Tibial artery (tissue), 4 donors: Measurements from ENCODE around the gene PRPF8.
"Not testable (repeated sequence)": the region's sequence is repeated elsewhere in the genome, so short reads cannot be mapped to it uniquely, and the experiment has no call there.

Experiments
- DNase-seq, 2 donors: peaks; one replicate each; pipeline ENCODE4 v3.0.0-alpha.2; 2019
- H3K27ac ChIP-seq, 2 donors: fragments of 200-600 bp; sonication (generic) in 1 of 2; 1 replicate in 1 of 2; 2 replicates in 1 of 2; pipeline ENCODE4 v1.5.1; 2018 to 2019; ENCODE audit warnings: mild to moderate bottlenecking in 1 of 2
- H3K27me3 ChIP-seq, 2 donors: fragments of 200-600 bp; sonication (generic) in 1 of 2; one replicate each; pipeline versions ENCODE4 v1.5.1 to v1.6.0; 2016 to 2019
- H3K36me3 ChIP-seq, 3 donors: fragments of 200-600 bp; sonication (generic) in 2 of 3; one replicate each; pipeline ENCODE4 v1.5.1; 2016 to 2019; ENCODE audit warnings: mild to moderate bottlenecking in 2 of 3
- H3K4me1 ChIP-seq, 4 donors: fragments of 200-600 bp; sonication (generic) in 2 of 4; 1 replicate in 3 of 4; 2 replicates in 1 of 4; pipeline ENCODE4 v1.5.1; 2016 to 2019
- H3K4me3 ChIP-seq, 2 donors: fragments of 200-600 bp; sonication (generic) in 1 of 2; 1 replicate in 1 of 2; 2 replicates in 1 of 2; pipeline ENCODE4 v1.5.1; 2018 to 2019; ENCODE audit warnings: mild to moderate bottlenecking in 2 of 2
- H3K9me3 ChIP-seq, 3 donors: fragments of 200-600 bp; sonication (generic) in 1 of 3; one replicate each; pipeline ENCODE4 v1.5.1; 2016 to 2019
- intact Hi-C: fragments of 100-400 bp; cut with DNase I; formaldehyde crosslinking; loops from one replicate; pipeline ENCODE4 v1.15.0; 2023; ENCODE audit warnings: low total_unique reads
- TF ChIP-seq, protein P1 (sequence below), 2 experiments: fragments of 200-600 bp in 1 of 2; fragments of 450-650 bp in 1 of 2; IDR thresholded peaks; one replicate each; pipeline ENCODE4 v1.5.1; 2017 to 2019; ENCODE audit warnings: antibody characterized with exemption in 2 of 2, mild to moderate bottlenecking in 1 of 2, moderate library complexity in 1 of 2

PRPF8 gene

GRCh38 chr17:1712271-1712670, 27.6 kb upstream of the PRPF8 start:
- intact Hi-C loops = loop anchor here (5.0 to 10.0 kb wide), 2 partner anchors 40 to 323 kb away; partner anchors contain the start of gene DPH1
- TF ChIP-seq, protein P1, sequence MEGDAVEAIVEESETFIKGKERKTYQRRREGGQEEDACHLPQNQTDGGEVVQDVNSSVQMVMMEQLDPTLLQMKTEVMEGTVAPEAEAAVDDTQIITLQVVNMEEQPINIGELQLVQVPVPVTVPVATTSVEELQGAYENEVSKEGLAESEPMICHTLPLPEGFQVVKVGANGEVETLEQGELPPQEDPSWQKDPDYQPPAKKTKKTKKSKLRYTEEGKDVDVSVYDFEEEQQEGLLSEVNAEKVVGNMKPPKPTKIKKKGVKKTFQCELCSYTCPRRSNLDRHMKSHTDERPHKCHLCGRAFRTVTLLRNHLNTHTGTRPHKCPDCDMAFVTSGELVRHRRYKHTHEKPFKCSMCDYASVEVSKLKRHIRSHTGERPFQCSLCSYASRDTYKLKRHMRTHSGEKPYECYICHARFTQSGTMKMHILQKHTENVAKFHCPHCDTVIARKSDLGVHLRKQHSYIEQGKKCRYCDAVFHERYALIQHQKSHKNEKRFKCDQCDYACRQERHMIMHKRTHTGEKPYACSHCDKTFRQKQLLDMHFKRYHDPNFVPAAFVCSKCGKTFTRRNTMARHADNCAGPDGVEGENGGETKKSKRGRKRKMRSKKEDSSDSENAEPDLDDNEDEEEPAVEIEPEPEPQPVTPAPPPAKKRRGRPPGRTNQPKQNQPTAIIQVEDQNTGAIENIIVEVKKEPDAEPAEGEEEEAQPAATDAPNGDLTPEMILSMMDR (IDR thresholded peaks at IDR 0.05) = no peak
- H3K27ac ChIP-seq = peak overlapping the region; percentile 86 to 98
- H3K9me3 ChIP-seq = no peaks in the 10 kb centered on the region
- peak overlapping the region in 1 of 2 donors; percentile 14 for H3K4me3 ChIP-seq
- peaks cover 0 to 51% (median 47%) of the 10 kb centered on the region in 4 donors for H3K4me1 ChIP-seq
- no peaks in the 10 kb centered on the region for H3K27me3 ChIP-seq
- peaks cover 16 to 38% (median 24%) of the 10 kb centered on the region in 3 donors for H3K36me3 ChIP-seq
- DNase-seq = no peak

DNA sequence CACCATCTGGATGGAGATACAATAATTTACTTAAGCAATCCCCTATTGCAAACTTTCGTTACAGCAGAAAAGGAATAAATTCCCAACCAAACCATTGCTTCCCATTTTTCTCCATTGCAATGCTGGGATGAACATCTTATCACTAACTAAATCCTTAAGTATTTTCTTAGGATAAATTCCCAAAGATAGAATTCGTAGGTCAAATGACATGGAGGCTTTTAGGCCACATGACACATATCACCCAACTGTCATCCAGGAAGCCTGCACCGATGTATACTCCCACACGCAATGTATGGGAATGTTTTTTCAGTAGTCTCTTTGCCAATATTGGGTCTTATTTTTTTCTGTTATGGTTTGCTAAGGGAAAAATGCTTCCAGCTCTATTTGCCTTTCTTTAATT, 27.1 kb upstream of the PRPF8 start:
- H3K4me3 ChIP-seq = no peak overlapping the region
- H3K4me1 ChIP-seq = peaks cover 0 to 51% (median 47%) of the 10 kb centered on the region in 4 donors
- peaks cover 16 to 42% (median 26%) of the 10 kb centered on the region in 3 donors for H3K36me3 ChIP-seq
- H3K9me3 ChIP-seq = no peaks in the 10 kb centered on the region
- H3K27ac ChIP-seq = peak overlapping the region; percentile 86 to 98
- TF ChIP-seq, protein P1 (IDR thresholded peaks at IDR 0.05) = no peak
- intact Hi-C loops = loop anchor here (5.0 to 10.0 kb wide), 2 partner anchors 40 to 323 kb away; partner anchors contain the start of gene DPH1
- H3K27me3 ChIP-seq = no peaks in the 10 kb centered on the region
- no peak for DNase-seq

- intact Hi-C loops = loop anchor here (5.0 to 10.0 kb wide), 2 partner anchors 39 to 324 kb away; partner anchors contain the start of gene DPH1
- DNase-seq = no peak
Measured at GRCh38 chr17:1710807-1711553, 26.3 kb upstream of the PRPF8 start.

GRCh38 chr17:1709971-1710806, 25.5 kb upstream of the PRPF8 start, which contains the start of gene TLCD2:
Gene TLCD2 (minus strand): TSS chr17:1710377. CDS start chr17:1710242, 135 bp downstream.
- peaks cover 16 to 43% (median 26%) of the 10 kb centered on the region in 3 donors for H3K36me3 ChIP-seq
- H3K27ac ChIP-seq = peak within 1 kb of the TSS; percentile 86 to 98
- peak within 1 kb of the TSS; percentile 66 to 97 for H3K4me3 ChIP-seq
- intact Hi-C loops = loop anchor here (5.0 to 10.0 kb wide), 3 partner anchors 38 to 325 kb away; partner anchors contain the start of gene DPH1
- H3K27me3 ChIP-seq = no peaks in the 10 kb centered on the region
- H3K4me1 ChIP-seq = peaks cover 0 to 51% (median 47%) of the 10 kb centered on the region in 4 donors
- no peaks in the 10 kb centered on the region for H3K9me3 ChIP-seq
- peak; percentile 75 to 89 for DNase-seq
- TF ChIP-seq, protein P1 (IDR thresholded peaks at IDR 0.05) = no peak

More at GRCh38 chr17:1710807-1711553, 26.3 kb upstream of the PRPF8 start:
- H3K4me3 ChIP-seq = peak overlapping the region; percentile 66 to 97
- peaks cover 0 to 51% (median 47%) of the 10 kb centered on the region in 4 donors for H3K4me1 ChIP-seq
- no peaks in the 10 kb centered on the region for H3K27me3 ChIP-seq
- H3K36me3 ChIP-seq = peaks cover 16 to 43% (median 26%) of the 10 kb centered on the region in 3 donors
- H3K9me3 ChIP-seq = no peaks in the 10 kb centered on the region
- TF ChIP-seq, protein P1 (IDR thresholded peaks at IDR 0.05) = no peak
- peak overlapping the region; percentile 86 to 98 for H3K27ac ChIP-seq

- intact Hi-C loops = loop anchor here (10.0 kb wide), 1 partner anchor 55 kb away; no protein-coding TSS in a partner anchor
- TF ChIP-seq, protein P1 (IDR thresholded peaks at IDR 0.05) = no peak
- H3K27me3 ChIP-seq = no peaks in the 10 kb centered on the region
- H3K36me3 ChIP-seq = peaks cover 16 to 43% (median 26%) of the 10 kb centered on the region in 3 donors
- H3K4me1 ChIP-seq = peaks cover 0 to 50% (median 47%) of the 10 kb centered on the region in 4 donors
- DNase-seq = no peak
- peak overlapping the region; percentile 66 to 97 for H3K4me3 ChIP-seq
- peak overlapping the region; percentile 86 to 98 for H3K27ac ChIP-seq
- no peaks in the 10 kb centered on the region for H3K9me3 ChIP-seq
Measured at GRCh38 chr17:1709403-1709951, 24.8 kb upstream of the PRPF8 start.

GRCh38 chr17:1708791-1709346, 24.2 kb upstream of the PRPF8 start:
- not testable (repeated sequence) for DNase-seq, H3K27me3 ChIP-seq, H3K4me3 ChIP-seq, H3K27ac ChIP-seq, H3K9me3 ChIP-seq
- Histone ChIP-seq H3K4me1 (peaks cover 0 to 44% (median 41%) of the 10 kb centered on the region in 4 donors), H3K36me3 (peaks cover 16 to 37% (median 26%) of the 10 kb centered on the region in 3 donors)
- intact Hi-C loops = loop anchor here (10.0 kb wide), 1 partner anchor 54 kb away; no protein-coding TSS in a partner anchor
